ENCODE measurements around the gene ZHX3. TPM values are rescaled to one million over a fixed set of nuclear protein-coding genes. Genes with fewer than 3 reads are reported as not detected.
A peak's percentile ranks its signal among the peaks of the same experiment; 100 is the strongest.

ZHX3 gene
- total and polyA plus RNA-seq, 11 donors = 10.9 to 43.9 (median 32.3) TPM

- intact Hi-C loops (cut with DNase I) = no loop called here
- Histone ChIP-seq H3K9me3 (no peaks in the 10 kb centered on the region), H3K27ac (no peak overlapping the region), H3K36me3 (no peaks in the 10 kb centered on the region), H3K4me1 (peaks cover 0 to 23% (median 11%) of the 10 kb centered on the region in 12 donors), H3K4me3 (no peak overlapping the region), H3K27me3 (no peaks in the 10 kb centered on the region)
- WGBS, 4 donors = 94 to 99% (median 97%) methylated on average over 3 of the region's 3 CpGs
- DNase-seq (no peak), ATAC-seq (no peak)
- no peak for TF ChIP-seq POLR2A (IDR thresholded peaks at IDR 0.05)
- TF ChIP-seq CTCF (IDR thresholded peaks at IDR 0.05) = no peak
Measured at GRCh38 chr20:41214666-41215065, 102.9 kb downstream of the ZHX3 start.

GRCh38 chr20:41214202-41214601 lies 103.3 kb downstream of the ZHX3 start:
- ATAC-seq = no peak
- Histone ChIP-seq H3K4me3 (no peak overlapping the region), H3K27me3 (no peaks in the 10 kb centered on the region), H3K9me3 (no peaks in the 10 kb centered on the region), H3K36me3 (no peaks in the 10 kb centered on the region), H3K4me1 (peaks cover 0 to 23% (median 11%) of the 10 kb centered on the region in 12 donors), H3K27ac (no peak overlapping the region)
- TF ChIP-seq POLR2A (IDR thresholded peaks at IDR 0.05) (no peak), CTCF (IDR thresholded peaks at IDR 0.05) (no peak)
- DNase-seq = no peak
- intact Hi-C loops (cut with DNase I) = no loop called here
- 97 to 99% (median 99%) methylated on average over 3 of the region's 3 CpGs for WGBS, 4 donors

- TF ChIP-seq POLR2A (IDR thresholded peaks at IDR 0.05) (no peak), CTCF (IDR thresholded peaks at IDR 0.05) (no peak)
- Histone ChIP-seq H3K9me3 (no peaks in the 10 kb centered on the region), H3K36me3 (no peaks in the 10 kb centered on the region), H3K4me3 (no peak overlapping the region), H3K4me1 (peaks cover 0 to 18% (median 10%) of the 10 kb centered on the region in 12 donors), H3K27me3 (no peaks in the 10 kb centered on the region), H3K27ac (no peak overlapping the region)
- 57 to 72% (median 62%) methylated on average over 1 of the region's 1 CpG for WGBS, 4 donors
- intact Hi-C loops (cut with DNase I) = no loop called here
- ATAC-seq = peak; percentile 68 to 90 (median 80)
- DNase-seq = peak in 3 of 5 donors; percentile 40 to 62 (median 49)
Measured at GRCh38 chr20:41213150-41213820, 104.2 kb downstream of the ZHX3 start.

- peak; percentile 50 to 86 (median 79) for ATAC-seq
- H3K4me1 ChIP-seq = peaks cover 0 to 22% (median 0%) of the 10 kb centered on the region in 12 donors
- no peak overlapping the region for H3K4me3 ChIP-seq
- H3K27me3 ChIP-seq = no peaks in the 10 kb centered on the region
- DNase-seq = peak in 2 of 5 donors; percentile 47 to 48
- H3K36me3 ChIP-seq = peaks cover 0 to 20% (median 13%) of the 10 kb centered on the region in 9 donors
- WGBS, 4 donors = 73 to 82% (median 78%) methylated on average over 11 of the region's 11 CpGs
- no peak for TF ChIP-seq CTCF (IDR thresholded peaks at IDR 0.05)
- peak overlapping the region in 9 of 12 donors; percentile 20 to 79 (median 69) for H3K27ac ChIP-seq
- intact Hi-C loops (cut with DNase I) = no loop called here
- no peaks in the 10 kb centered on the region for H3K9me3 ChIP-seq
Measured at GRCh38 chr20:41205313-41205712, 112.2 kb downstream of the ZHX3 start.

All from heart left ventricle (tissue), 16 donors.